HG03108 (cell line): ENCODE measurements around the gene ADH1C.
"Not testable (repeated sequence)": the region's sequence is repeated elsewhere in the genome, so short reads cannot be mapped to it uniquely, and the experiment has no call there.

ENCODE experiments used
- ATAC-seq: cut with Tn5 transposase; IDR thresholded peaks from one replicate; pipeline ENCODE4 v1.9.1; 2021; ENCODE audit warnings: moderate library complexity; ENCODE audit not compliant: unreplicated experiment

ADH1C gene

GRCh38 chr4:99352602-99353537, at the start of gene ADH1C:
Gene ADH1C, minus strand, starts transcription at chr4:99352746. Its CDS starts 71 bp downstream, at chr4:99352675.
- ATAC-seq, result no peak

DNA sequence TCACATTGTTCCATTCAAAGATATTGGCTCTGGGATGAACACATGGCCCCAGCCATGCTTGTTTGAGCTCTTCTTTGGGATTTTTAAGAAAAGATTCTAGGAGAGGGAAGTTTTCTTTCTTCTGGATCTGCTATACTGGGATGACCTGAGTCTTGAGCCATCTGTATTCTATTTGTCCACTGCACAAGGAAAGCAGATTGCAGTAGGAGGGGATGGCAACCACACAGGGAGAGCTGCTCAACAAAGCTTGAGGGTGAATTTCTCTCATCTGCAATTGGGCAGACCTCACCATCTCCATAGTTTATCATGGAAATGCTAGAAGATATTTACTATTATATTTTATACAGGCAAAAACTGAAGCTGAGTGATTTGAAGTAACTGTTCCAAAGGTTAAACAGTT, 48.3 kb upstream of the ADH1C start:
- no peak for ATAC-seq

DNA sequence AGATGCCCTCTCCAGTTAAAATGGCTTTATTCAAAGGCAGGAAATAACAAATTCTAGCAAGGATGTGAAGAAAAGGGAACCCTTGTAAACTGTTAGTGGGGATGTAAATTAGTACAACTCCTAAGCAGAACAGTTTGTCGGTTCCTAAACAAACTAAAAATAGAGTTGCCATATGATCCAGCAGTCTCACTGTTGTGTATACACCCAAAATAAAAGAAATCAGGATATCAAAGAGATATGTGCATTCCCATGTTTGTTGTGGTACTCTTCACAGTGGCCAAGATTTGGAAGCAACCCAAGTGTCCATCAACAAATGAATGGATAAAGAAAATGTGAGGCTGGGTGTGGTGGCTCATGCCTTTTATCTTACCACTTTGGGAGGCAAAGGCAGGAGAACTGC, 46.5 kb upstream of the ADH1C start:
- no peak for ATAC-seq

- no peak for ATAC-seq
Observed at GRCh38 chr4:99395595-99396364, 43.2 kb upstream of the ADH1C start.

DNA sequence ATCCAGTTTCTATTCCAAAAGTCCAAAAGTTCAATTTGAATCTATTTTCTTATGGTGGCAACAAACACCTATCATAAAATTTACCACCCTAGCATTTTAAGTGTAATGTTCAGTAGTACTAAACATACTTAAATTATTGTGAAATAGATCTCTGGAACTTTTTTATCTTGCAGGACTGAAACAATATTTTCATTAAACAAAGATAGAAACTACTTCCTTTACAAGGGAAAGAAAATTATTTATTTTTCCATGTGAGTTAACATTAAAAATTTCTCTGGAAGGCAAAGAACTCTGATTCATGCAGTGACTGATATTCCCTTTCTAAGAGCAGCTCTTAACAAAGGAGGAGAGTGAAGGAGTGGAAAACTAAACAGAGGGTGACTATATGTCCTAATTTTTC, 42.4 kb upstream of the ADH1C start:
- ATAC-seq, result no peak

DNA sequence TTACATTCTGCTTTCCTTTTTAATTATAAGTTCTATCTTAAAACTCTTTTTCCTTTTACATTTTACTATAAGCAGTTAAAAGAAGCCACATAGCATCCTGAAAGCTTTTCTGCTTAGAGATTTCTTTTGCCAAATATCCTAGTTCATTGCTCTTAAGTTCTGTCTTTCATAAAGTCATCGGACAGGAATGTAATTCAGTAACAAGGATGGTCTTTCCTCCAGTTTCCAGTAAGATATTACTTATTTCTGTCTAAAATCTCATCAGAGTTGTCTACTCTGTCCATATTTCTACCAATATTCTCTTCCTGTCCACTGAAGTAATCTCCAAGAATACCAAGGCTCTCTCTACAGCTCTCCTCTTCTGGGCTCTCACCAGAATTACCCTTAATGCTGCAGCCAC, 37.5 kb upstream of the ADH1C start:
- no peak for ATAC-seq

DNA sequence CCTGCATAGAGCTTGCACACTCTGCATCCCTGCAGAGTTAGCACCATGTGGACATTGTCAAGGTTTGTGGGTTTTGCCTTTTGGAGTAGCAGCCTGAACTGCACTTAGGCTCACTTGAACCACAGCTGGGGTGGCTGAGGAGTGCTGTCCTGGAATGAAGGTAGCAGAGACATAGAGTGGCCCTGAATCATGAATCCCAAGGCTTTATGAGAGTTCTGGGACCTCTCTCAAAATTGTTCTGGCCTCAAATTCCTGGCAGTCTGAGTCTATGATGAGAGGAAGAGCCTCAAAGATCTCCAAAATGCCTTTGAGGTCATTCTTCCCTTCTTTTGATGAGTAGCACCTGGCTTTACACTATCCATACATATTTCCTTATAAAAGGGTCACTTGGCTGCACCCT, 37.1 kb upstream of the ADH1C start:
- no peak for ATAC-seq

DNA sequence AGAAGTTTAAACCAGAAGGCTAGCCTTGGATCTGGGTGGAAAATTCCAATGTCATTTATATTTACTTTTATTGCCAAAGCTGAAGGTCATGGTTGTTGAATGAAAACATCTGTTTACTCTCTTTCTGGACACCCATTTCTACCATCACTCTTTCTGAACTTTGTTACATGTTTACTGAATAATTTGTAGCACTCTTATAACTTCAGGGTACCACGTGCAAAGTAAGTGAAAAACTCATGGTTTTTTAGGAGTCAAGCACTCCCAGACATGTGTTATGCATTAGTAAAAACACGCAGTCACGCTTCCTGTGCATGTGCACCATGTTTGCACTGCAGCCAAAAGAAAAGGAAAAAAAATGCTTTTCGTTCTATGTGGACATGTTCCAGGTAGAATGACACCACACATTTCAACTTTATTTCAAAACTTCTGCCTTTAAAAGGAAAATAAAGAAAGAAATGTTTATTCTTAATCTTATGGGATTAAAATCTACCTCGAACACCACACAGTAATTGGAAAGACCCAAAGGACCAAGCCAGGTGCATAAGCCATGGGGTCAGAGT, 31.4 kb upstream of the ADH1C start:
- no peak for ATAC-seq

DNA sequence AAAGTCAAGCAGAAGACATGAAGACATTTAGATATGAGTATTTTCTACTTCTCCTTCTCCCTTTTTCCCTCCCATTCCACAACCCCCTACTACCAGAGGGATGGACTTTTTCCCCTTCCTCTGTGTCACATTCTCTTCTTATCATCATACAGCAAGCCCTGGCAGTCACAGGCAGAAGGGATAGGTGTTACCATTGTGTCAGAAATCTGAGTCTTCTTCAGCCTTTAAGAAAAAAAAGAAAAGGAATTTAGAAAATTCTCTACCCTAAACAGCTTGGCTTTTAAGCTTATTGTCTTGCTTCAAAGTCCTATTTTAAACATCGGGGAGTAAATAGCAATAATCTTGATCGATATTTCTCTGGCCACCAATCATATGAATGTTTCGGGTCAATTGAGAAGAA, 30.9 kb upstream of the ADH1C start:
- ATAC-seq, result no peak

DNA sequence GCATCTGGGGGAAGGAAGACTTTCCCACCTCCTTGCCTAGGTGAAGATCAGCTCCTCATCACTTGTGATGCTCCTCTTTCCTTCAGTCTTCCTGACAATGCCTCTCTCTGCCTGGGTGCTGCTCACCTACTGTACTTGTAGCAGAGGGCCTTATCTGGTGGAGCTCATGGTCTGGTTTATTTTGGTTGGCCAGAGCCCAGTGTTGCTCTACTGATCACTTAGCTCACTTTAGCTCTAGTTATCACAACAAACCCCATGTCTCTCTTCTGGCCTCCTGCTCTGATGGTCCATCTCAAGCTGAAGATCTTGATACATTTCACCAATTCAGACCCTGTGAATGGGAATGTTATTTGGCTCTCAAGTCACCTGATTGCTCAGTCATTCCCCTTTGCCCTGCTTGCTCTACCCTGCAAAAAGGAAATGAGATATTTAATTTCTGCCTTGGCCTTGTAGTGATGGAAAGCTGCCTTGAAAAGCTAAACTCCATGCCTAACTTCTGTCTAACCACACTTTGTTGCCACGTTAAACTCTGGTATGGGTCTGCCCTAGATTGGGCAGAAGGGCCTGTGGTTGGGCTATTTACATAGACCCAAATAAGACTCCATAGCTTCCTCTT, 30.3 kb upstream of the ADH1C start:
- no peak for ATAC-seq

DNA sequence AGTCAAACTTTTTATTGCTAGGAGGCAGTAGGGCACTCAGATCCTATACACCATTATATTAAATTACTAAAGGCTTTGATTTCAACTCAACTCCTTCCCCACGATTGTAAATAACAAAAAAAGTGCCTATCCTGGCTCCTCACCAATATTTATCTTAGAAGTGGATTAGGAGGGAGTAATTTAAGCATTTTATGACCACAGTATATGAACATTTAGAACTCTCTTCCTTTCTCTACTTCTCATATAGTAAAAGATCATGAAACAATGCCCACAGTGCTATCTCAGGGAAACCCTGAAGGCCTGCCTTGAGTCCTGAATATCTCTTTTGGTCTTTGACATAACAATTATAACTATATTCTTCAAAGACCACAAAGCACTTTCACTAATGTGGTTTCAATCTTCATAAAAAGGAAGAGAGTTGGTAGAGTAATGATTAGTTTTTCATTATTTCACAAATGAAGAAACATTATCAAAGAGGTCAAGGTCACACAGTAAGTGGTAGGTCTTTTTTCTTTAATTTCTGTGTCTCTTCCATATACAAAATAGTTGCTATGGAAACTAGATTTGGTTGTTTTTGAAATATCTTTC, 29.1 kb upstream of the ADH1C start:
- no peak for ATAC-seq

- ATAC-seq, result no peak
Observed at GRCh38 chr4:99379571-99379970, 27.0 kb upstream of the ADH1C start.

- ATAC-seq, result no peak
Observed at GRCh38 chr4:99378876-99379275, 26.3 kb upstream of the ADH1C start.

DNA sequence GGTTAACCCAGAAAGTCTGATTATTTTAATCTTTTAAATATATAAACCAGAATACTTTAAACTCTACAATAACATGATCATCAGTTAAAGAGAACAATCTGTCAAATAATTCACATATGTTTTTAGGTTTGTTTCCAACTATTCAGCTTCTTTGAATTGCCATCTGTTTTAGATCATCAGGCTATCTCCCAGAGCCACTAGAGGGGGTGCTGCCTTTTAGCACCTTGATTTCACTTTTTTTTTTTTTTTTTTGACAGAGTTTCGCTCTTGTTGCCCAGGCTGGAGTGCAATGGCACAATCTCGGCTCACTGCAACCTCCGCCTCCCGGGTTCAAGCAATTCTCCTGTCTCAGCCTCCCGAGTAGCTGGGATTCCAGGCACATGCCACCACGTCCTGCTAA, 24.8 kb upstream of the ADH1C start:
- not testable (repeated sequence) for ATAC-seq

- ATAC-seq, result not testable (repeated sequence)
Observed at GRCh38 chr4:99372464-99372863, 19.9 kb upstream of the ADH1C start.

DNA sequence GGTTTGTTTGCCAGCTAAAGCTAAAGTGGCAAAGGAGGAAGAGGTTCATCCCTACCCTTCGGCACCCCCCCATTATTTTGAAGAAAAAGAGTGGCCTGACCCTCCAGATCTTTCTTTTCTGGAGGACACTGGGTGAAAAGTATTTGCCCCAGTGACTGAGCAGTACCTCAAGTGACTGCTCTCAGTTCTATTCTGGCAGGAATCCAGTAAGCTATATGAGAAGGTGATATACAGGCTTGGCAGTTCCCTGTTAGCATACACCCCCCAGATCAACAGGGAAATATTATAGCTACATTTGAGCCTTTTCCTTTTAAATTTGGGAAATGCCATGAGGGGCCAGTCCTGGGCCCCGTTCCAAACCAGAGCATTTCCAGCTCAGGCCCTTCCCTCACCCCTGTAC, 15.3 kb upstream of the ADH1C start:
- not testable (repeated sequence) for ATAC-seq

DNA sequence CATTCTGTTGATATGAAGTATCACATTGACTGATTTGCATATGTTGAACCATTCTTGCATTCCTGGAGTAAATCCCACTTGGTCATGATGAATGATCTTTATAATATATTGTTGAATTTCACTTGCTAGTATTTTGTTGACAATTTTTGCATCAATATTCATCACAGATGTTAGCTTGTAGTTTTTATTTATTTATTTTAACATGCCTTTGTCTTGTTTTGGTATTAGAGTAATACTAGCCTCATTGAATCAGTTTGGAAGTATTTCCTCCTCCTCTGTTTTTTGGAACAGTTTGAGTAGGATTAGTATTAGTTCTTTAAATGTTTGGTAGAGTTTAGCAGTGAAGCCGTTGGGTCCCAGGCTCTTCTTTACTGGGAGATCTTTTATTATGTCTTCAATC, 13.9 kb upstream of the ADH1C start:
- no peak for ATAC-seq

GRCh38 chr4:99362768-99363167, 10.2 kb upstream of the ADH1C start:
- no peak for ATAC-seq

DNA sequence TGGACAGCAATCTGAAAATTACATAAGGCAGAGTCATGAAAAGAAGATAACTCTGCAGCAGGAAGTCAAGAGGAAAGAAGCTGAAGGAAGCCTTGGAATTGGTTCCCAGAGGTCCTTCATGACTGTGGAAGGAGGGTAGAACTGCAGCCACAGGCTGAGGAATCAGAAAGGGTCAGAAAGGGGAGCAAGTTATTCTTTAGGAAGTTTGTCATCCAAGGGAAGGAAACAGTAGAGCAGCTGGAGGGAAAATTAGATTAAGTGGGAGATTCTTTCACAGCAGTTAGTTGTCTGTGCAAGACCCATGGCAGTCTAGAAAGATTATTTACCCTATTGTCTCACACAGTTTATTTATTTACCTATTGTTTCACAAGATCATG, 9.3 kb upstream of the ADH1C start:
- ATAC-seq, result no peak

DNA sequence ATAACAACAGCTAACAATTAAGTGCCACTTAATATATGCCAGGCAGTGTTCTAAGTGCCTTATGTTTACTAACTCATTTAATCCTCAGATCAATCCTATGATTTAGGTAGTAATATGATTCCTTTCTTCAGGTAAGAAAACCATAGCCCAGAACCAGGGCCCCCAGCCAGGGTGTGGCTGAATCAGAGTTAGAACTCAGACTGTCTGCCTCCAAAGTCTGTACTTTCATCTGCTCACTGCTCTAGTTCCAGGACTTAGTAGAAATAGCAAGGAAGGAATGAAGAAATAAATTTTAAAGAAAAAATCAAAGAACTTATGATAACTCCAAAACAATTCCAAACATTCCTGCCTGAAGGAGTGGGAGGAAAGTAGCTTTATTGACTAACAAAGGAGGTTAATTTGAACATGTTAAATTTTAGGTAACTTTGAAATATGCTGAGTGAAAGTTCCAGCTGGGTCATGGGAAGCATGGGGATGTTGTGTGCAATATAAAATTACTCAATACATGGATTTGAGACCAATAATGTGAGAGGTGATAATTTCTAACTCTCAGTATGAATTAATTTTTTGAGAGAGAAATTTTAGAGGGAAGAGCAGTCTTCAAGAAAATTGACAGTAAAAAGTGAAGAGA, 8.8 kb upstream of the ADH1C start:
- ATAC-seq, result no peak
